Central memory CD8-positive, alpha-beta T cell (primary cell): Measurements from ENCODE around the gene IL24.

Source experiments
- ATAC-seq: fragments of 150-1000 bp; cut with Tn5 transposase; replicated peaks from 2 replicates; pipeline ENCODE4 v1.10.0; 2022; ENCODE audit warnings: mild to moderate bottlenecking, moderate FRiP score, moderate number of reproducible peaks; ENCODE audit not compliant: poor library complexity, severe bottlenecking; ENCODE audit errors: extremely low read depth
- DNase-seq, 2 donors: peaks; one replicate each; pipeline ENCODE4 v3.0.0; 2021; ENCODE audit warnings: low spot score in 2 of 2
- H3K27ac Mint-ChIP-seq: one replicate; pipeline ENCODE4 v1.8.0; 2022; ENCODE audit warnings: low read depth, mild to moderate bottlenecking, moderate library complexity, mixed read lengths
- H3K27me3 Mint-ChIP-seq: one replicate; pipeline ENCODE4 v1.8.0; 2022; ENCODE audit warnings: mixed read lengths
- H3K36me3 Mint-ChIP-seq: one replicate; pipeline ENCODE4 v1.8.0; 2022; ENCODE audit warnings: mild to moderate bottlenecking, moderate library complexity, mixed read lengths; ENCODE audit not compliant: insufficient read depth
- H3K4me1 Mint-ChIP-seq: one replicate; pipeline ENCODE4 v1.8.0; 2022; ENCODE audit warnings: mixed read lengths
- H3K4me3 Mint-ChIP-seq: one replicate; pipeline ENCODE4 v1.8.0; 2022; ENCODE audit warnings: mild to moderate bottlenecking, moderate library complexity, mixed read lengths
- H3K9me3 Mint-ChIP-seq: one replicate; pipeline ENCODE4 v1.8.0; 2022; ENCODE audit warnings: mixed read lengths

The IL24 gene

GRCh38 chr1:206864939-206865671, 32.1 kb upstream of the IL24 start, which contains the start of gene IL20:
Gene IL20, plus strand, starts transcription at chr1:206865623. Its CDS starts 230 bp downstream, at chr1:206865853.
- DNase-seq (peak; percentile 75 to 86), ATAC-seq (peak; percentile 82)
- Mint-ChIP-seq H3K9me3 (no peaks in the 10 kb centered on the region), H3K27ac (no peak within 1 kb of the TSS), H3K4me3 (no peak within 1 kb of the TSS), H3K36me3 (no peaks in the 10 kb centered on the region), H3K4me1 (no peaks in the 10 kb centered on the region), H3K27me3 (peaks cover 37% of the 10 kb centered on the region)

- Mint-ChIP-seq H3K36me3 (no peaks in the 10 kb centered on the region), H3K27me3 (peaks cover 33% of the 10 kb centered on the region), H3K9me3 (no peaks in the 10 kb centered on the region), H3K4me1 (no peaks in the 10 kb centered on the region), H3K4me3 (no peak overlapping the region), H3K27ac (no peak overlapping the region)
- ATAC-seq (no peak), DNase-seq (no peak)
Observed at GRCh38 chr1:206866062-206866461, 31.2 kb upstream of the IL24 start.

GRCh38 chr1:206867239-206867638, 30.0 kb upstream of the IL24 start:
- peaks cover 26% of the 10 kb centered on the region for H3K27me3 Mint-ChIP-seq
- H3K9me3 Mint-ChIP-seq = peaks cover 3% of the 10 kb centered on the region
- H3K4me3 Mint-ChIP-seq = no peak overlapping the region
- no peak overlapping the region for H3K27ac Mint-ChIP-seq
- H3K4me1 Mint-ChIP-seq = no peaks in the 10 kb centered on the region
- no peaks in the 10 kb centered on the region for H3K36me3 Mint-ChIP-seq
- ATAC-seq = no peak
- DNase-seq = no peak

DNA sequence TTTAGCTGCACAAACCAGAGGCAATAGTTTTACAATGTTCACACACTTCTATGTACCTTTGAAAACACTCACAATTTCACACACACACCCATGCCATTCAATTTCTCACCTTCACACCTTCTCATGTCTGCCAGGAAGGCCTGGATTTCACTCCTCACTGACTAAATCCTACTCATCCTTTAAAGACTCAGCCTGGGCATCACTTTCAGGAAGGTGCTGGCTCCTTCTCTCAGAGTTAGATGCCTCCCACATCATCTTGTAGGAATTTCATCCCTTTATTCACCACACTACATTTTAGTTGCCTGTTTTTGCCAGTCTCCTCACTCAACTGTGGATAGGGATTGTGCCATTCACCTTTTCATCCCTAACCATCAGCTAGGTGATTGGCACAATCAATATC, 29.5 kb upstream of the IL24 start:
- DNase-seq = no peak
- no peaks in the 10 kb centered on the region for H3K4me1 Mint-ChIP-seq
- no peaks in the 10 kb centered on the region for H3K36me3 Mint-ChIP-seq
- H3K4me3 Mint-ChIP-seq = no peak overlapping the region
- no peak overlapping the region for H3K27ac Mint-ChIP-seq
- ATAC-seq = no peak
- H3K9me3 Mint-ChIP-seq = peaks cover 4% of the 10 kb centered on the region
- H3K27me3 Mint-ChIP-seq = peaks cover 22% of the 10 kb centered on the region

- no peak overlapping the region for H3K4me3 Mint-ChIP-seq
- H3K4me1 Mint-ChIP-seq = no peaks in the 10 kb centered on the region
- DNase-seq = no peak
- no peaks in the 10 kb centered on the region for H3K36me3 Mint-ChIP-seq
- H3K27me3 Mint-ChIP-seq = peaks cover 17% of the 10 kb centered on the region
- peaks cover 4% of the 10 kb centered on the region for H3K9me3 Mint-ChIP-seq
- H3K27ac Mint-ChIP-seq = no peak overlapping the region
- ATAC-seq = no peak
Observed at GRCh38 chr1:206868264-206868663, 29.0 kb upstream of the IL24 start.

DNA sequence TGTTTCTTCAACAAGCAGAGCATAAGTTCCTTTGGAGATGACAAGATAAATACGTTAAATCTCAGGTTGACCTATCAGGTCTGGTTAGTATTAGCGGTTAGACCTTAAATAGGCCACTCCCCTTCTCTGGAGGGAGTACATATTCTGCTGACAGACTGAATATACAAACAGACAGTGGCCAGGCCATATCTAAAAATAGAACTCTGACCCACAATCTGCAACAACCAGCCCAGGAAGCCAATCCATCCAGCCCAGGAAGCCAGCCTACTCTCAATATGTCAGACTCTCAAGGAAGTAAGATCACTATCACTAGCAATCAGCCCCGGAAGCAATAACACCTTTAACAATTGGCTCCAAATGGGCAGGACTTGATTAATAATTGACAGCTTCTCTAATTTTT, 25.1 kb upstream of the IL24 start:
- Mint-ChIP-seq H3K9me3 (peaks cover 13% of the 10 kb centered on the region), H3K27ac (no peak overlapping the region), H3K4me3 (no peak overlapping the region), H3K27me3 (peaks cover 32% of the 10 kb centered on the region), H3K4me1 (no peaks in the 10 kb centered on the region), H3K36me3 (no peaks in the 10 kb centered on the region)
- ATAC-seq = no peak
- no peak for DNase-seq

DNA sequence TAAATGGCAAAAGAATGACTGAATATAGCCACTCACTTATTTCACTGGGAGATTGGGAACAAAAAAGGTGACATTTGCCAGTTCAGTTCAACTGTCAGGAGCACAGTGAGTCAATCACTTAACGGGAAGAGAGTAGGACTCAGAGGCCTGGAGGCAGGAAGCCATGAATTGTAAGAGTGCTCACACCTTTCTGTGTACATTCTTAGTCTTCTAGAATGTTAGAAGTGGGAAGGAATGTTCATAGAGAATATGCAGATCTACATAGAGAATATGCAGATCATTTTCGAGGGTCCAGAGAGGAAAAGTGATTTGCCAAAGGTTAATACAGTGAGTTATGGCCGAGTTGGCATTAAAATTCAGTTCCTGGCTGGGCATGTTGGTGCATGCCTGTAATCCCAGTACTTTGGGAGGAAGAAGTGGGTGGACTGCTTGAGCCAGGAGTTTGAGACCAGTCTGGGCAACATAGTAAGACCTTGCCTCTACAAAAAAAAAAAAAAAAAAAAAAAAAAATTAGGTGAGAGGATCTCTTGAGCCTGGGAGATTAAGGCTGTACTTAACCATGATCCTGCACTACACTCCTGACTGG, 23.5 kb upstream of the IL24 start:
- DNase-seq = no peak
- Mint-ChIP-seq H3K9me3 (peaks cover 18% of the 10 kb centered on the region), H3K4me1 (no peaks in the 10 kb centered on the region), H3K27ac (no peak overlapping the region), H3K27me3 (peaks cover 32% of the 10 kb centered on the region), H3K4me3 (no peak overlapping the region), H3K36me3 (no peaks in the 10 kb centered on the region)
- no peak for ATAC-seq

DNA sequence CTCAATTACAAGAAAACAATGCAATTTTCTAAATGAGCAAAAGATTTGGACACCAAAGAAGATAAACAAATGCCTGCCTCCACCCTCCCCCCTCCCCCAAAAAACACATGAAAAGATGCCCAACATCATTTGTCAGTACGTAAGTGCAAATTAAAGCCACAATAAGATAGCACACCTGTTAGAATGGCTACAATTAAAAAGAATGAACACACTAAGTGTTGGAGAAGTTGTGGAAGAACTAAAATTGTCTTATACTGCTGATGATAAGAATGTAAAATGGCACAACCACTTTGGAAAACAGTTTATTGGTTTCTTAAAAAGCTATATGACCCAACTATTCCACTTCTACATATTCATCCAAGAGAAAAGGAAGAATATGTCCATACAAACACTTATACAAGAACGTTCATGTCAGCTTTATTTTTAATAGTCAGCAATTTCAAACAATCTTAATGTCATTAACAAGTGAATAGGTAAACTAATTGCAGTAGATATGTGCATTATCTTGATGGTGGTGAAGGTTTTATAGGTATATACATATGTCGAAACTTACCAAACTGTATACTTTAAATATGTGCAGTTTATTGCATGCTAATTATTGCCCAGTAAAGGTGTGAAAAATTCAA, 21.4 kb upstream of the IL24 start:
- no peak overlapping the region for H3K4me3 Mint-ChIP-seq
- no peak overlapping the region for H3K27ac Mint-ChIP-seq
- no peaks in the 10 kb centered on the region for H3K36me3 Mint-ChIP-seq
- H3K27me3 Mint-ChIP-seq = peaks cover 17% of the 10 kb centered on the region
- no peak for ATAC-seq
- H3K9me3 Mint-ChIP-seq = peaks cover 18% of the 10 kb centered on the region
- no peaks in the 10 kb centered on the region for H3K4me1 Mint-ChIP-seq
- no peak for DNase-seq

DNA sequence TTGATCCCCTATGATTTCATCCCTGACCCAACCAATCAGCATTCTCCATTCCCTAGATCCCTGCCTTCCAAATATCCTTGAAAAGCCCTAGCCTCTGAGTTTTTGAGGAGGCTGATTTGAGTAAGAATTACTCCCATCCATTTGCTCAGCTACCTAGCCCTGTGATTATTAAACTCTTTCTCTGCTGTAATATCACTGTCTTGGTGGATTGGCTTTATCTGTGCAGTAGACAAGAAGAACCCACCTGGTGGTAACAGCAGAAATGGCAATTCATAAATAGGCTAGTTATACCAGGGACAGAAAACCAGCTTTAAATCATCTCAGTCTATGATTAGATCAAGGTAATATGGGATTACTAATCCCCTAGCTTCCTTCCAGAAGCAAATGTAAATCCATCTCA, 18.8 kb upstream of the IL24 start:
- DNase-seq (no peak), ATAC-seq (no peak)
- peaks cover 17% of the 10 kb centered on the region for H3K27me3 Mint-ChIP-seq
- no peak overlapping the region for H3K4me3 Mint-ChIP-seq
- peaks cover 14% of the 10 kb centered on the region for H3K9me3 Mint-ChIP-seq
- no peaks in the 10 kb centered on the region for H3K36me3 Mint-ChIP-seq
- H3K4me1 Mint-ChIP-seq = no peaks in the 10 kb centered on the region
- H3K27ac Mint-ChIP-seq = no peak overlapping the region

DNA sequence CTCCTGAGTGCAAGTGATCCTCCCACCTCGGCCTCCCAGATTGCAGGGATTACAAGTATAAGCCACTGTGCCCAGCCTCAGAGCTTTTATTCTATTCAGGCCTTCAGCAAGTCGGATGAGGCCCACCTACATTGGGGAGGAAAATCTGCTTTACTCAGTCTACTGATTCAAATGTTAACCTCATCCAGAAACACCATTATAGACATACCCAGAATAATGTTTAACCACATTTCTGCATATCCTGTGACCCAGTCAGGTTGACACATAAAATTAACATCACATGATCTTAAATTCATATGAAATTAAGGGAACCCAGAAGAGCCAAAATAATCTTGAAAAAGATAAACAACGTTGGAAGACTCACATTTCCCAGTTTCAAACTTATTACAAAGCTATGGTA, 16.9 kb upstream of the IL24 start:
- Mint-ChIP-seq H3K27me3 (peaks cover 18% of the 10 kb centered on the region), H3K36me3 (no peaks in the 10 kb centered on the region), H3K27ac (no peak overlapping the region), H3K4me3 (no peak overlapping the region), H3K9me3 (peaks cover 14% of the 10 kb centered on the region), H3K4me1 (peaks cover 4% of the 10 kb centered on the region)
- DNase-seq = no peak
- no peak for ATAC-seq

DNA sequence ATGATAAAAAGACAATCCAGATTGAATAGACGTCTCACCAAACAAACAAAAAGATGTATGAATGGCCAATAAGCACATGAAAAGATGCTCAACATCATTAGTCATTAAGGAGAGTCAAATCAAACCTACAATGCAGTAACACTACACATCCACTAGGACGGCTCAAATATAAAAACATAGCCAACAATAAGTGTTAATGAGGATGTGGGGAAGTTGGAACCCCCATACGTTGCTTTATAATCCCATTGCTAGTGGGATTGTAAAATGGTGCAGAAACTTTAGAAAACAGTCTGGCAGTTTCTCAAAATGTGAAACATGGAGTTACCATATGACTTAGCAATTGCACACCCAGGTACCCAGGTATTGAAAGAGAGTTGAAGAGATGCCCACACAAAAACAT, 14.7 kb upstream of the IL24 start:
- H3K27me3 Mint-ChIP-seq = peaks cover 8% of the 10 kb centered on the region
- peaks cover 2% of the 10 kb centered on the region for H3K9me3 Mint-ChIP-seq
- DNase-seq (no peak), ATAC-seq (no peak)
- H3K36me3 Mint-ChIP-seq = no peaks in the 10 kb centered on the region
- H3K4me3 Mint-ChIP-seq = no peak overlapping the region
- H3K27ac Mint-ChIP-seq = no peak overlapping the region
- peaks cover 4% of the 10 kb centered on the region for H3K4me1 Mint-ChIP-seq

DNA sequence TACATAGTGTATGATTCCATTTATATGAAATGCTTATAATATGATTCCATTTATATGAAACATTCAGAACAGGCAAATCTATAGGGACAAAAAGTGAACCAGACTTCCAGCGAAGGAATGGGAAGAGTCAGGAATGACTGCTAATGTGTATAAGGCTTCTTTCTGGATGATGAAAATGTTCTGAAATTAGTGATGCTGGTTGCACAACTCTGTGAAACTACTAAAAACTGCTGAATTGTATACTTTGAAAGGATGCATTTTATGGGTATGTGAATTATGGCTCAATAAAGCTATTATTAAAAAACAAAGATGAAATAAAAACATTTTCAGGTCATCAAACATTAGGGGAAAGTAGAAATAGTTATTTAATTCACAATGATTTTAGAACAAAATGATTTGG, 14.1 kb upstream of the IL24 start:
- Mint-ChIP-seq H3K4me1 (peaks cover 4% of the 10 kb centered on the region), H3K9me3 (no peaks in the 10 kb centered on the region), H3K27me3 (peaks cover 8% of the 10 kb centered on the region), H3K4me3 (no peak overlapping the region), H3K27ac (no peak overlapping the region), H3K36me3 (no peaks in the 10 kb centered on the region)
- DNase-seq (no peak), ATAC-seq (no peak)

DNA sequence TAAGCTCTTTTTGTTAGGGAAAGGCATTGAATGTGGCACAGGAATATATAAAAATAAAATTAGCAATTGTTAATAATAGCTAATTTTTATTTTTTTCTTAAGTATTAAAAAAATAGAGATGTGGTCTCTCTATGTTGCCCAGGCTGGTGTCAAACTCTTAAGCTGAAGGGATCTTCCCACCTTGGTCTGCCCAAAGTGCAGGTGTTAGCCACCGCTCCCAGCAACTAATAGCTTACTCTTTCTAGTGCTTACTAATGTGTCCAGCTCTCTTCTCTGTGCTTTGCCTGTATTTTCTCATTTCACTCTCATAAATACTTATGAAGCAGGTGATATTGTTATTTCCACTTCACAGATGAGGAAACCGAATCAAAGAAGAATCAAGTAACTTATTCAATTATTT, 13.4 kb upstream of the IL24 start:
- no peak for DNase-seq
- Mint-ChIP-seq H3K4me3 (no peak overlapping the region), H3K27ac (no peak overlapping the region), H3K4me1 (peaks cover 4% of the 10 kb centered on the region), H3K27me3 (peaks cover 8% of the 10 kb centered on the region), H3K36me3 (no peaks in the 10 kb centered on the region), H3K9me3 (no peaks in the 10 kb centered on the region)
- ATAC-seq = peak; percentile 43
